T47D (cell line): ENCODE data around the gene GUCY1A2.

Source experiments
- DNase-seq, 2 experiments: peaks; one replicate each; pipeline versions ENCODE4 v3.0.0 to v3.0.0-alpha.2; 2011 to 2012; ENCODE audit warnings: low read depth in 1 of 2, low spot score in 1 of 2
- JUND ChIP-seq: IDR thresholded peaks from 2 replicates; pipeline ENCODE4 v1.6.1; 2012; ENCODE audit warnings: low read depth
- in situ Hi-C: cut with HindIII; loops from 2 replicates; pipeline ENCODE4 v1.10.0; 2016; ENCODE audit warnings: low sequenced_read_pairs, low pct_unique_long_range_greater_than_20kb

The GUCY1A2 gene

GRCh38 chr11:106988151-106989077 is 29.9 kb downstream of the GUCY1A2 start:
- in situ Hi-C loops = no loop called here
- no peak for TF ChIP-seq JUND
- no peak for DNase-seq

- in situ Hi-C loops = no loop called here
- no peak for DNase-seq
- no peak for TF ChIP-seq JUND
Measured at GRCh38 chr11:106986673-106987072, 31.6 kb downstream of the GUCY1A2 start.

GRCh38 chr11:106986261-106986660 is 32.0 kb downstream of the GUCY1A2 start:
- no peak for TF ChIP-seq JUND
- no peak for DNase-seq
- in situ Hi-C loops = no loop called here

GRCh38 chr11:106983991-106984390 is 34.3 kb downstream of the GUCY1A2 start:
- in situ Hi-C loops = no loop called here
- TF ChIP-seq JUND = no peak
- DNase-seq = no peak

- no peak for TF ChIP-seq JUND
- no peak for DNase-seq
- in situ Hi-C loops = no loop called here
Measured at GRCh38 chr11:106983261-106983660, 35.0 kb downstream of the GUCY1A2 start.

- no peak for TF ChIP-seq JUND
- in situ Hi-C loops = no loop called here
- no peak for DNase-seq
Measured at GRCh38 chr11:106974831-106975230, 43.4 kb downstream of the GUCY1A2 start.

- no peak for DNase-seq
- in situ Hi-C loops = no loop called here
- TF ChIP-seq JUND = no peak
Measured at GRCh38 chr11:106971864-106972263, 46.4 kb downstream of the GUCY1A2 start.

- TF ChIP-seq JUND = no peak
- in situ Hi-C loops = no loop called here
Measured at GRCh38 chr11:106969644-106970355, 48.5 kb downstream of the GUCY1A2 start.

GRCh38 chr11:106962995-106963394 is 55.3 kb downstream of the GUCY1A2 start:
- in situ Hi-C loops = no loop called here
- no peak for DNase-seq
- TF ChIP-seq JUND = no peak

More at GRCh38 chr11:106969644-106970355, 48.5 kb downstream of the GUCY1A2 start:
- no peak for DNase-seq

GRCh38 chr11:106961518-106961917 is 56.8 kb downstream of the GUCY1A2 start:
- TF ChIP-seq JUND = no peak
- no peak for DNase-seq
- in situ Hi-C loops = no loop called here

GRCh38 chr11:106961048-106961447 is 57.2 kb downstream of the GUCY1A2 start:
- TF ChIP-seq JUND = no peak
- in situ Hi-C loops = no loop called here
- DNase-seq = no peak

- no peak for DNase-seq
- TF ChIP-seq JUND = no peak
- in situ Hi-C loops = no loop called here
Measured at GRCh38 chr11:106959800-106960199, 58.5 kb downstream of the GUCY1A2 start.

GRCh38 chr11:106959386-106959785 is 58.9 kb downstream of the GUCY1A2 start:
- TF ChIP-seq JUND = no peak
- no peak for DNase-seq
- in situ Hi-C loops = no loop called here
